HUDEP-2 (cell line): ENCODE measurements around the gene EHD4.

Experiments
- DNase-seq, 76 experiments: peaks; one replicate each; lab custom pipeline; 2025; ENCODE audit not compliant: unreplicated experiment in 76 of 76; lab: John Stamatoyannopoulos, UW

The EHD4 gene

DNA sequence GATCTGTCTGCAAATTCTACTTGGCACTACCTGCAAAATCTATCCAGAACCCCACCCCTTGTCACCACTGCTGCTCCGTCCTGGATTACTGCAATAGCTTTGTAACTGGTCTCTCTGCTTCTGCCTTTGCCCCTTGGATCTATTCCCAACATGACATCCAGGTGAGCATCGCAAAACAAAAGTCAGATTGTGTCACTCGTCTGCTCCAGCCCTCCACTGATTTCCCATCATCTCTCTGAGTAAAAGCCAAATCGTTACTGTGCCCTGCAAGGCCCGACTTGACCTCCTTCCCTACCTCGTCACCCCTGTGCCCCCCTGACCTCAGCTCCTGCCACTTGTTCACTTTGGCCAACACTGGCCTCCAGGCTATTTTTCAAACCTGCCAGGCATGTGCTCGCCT lies 87.9 kb downstream of the EHD4 start:
- DNase-seq = no peak

DNA sequence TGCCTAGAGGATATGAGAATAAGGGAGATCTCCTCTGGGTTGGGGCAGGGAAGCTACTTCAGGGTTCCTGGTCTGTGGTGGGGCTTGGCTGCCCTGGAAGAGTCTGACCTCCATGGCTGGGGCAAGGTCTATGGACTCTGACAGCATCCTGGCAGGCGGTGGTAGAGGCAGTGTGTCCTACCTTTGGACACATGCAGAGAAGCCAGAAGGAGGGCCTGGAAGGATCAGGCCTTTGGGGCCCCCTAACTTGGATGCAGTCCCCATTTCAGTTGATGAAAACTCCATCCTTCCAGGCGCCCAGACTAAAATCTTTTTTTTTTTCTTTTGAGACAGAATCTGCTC lies 88.9 kb downstream of the EHD4 start:
- DNase-seq = no peak

DNA sequence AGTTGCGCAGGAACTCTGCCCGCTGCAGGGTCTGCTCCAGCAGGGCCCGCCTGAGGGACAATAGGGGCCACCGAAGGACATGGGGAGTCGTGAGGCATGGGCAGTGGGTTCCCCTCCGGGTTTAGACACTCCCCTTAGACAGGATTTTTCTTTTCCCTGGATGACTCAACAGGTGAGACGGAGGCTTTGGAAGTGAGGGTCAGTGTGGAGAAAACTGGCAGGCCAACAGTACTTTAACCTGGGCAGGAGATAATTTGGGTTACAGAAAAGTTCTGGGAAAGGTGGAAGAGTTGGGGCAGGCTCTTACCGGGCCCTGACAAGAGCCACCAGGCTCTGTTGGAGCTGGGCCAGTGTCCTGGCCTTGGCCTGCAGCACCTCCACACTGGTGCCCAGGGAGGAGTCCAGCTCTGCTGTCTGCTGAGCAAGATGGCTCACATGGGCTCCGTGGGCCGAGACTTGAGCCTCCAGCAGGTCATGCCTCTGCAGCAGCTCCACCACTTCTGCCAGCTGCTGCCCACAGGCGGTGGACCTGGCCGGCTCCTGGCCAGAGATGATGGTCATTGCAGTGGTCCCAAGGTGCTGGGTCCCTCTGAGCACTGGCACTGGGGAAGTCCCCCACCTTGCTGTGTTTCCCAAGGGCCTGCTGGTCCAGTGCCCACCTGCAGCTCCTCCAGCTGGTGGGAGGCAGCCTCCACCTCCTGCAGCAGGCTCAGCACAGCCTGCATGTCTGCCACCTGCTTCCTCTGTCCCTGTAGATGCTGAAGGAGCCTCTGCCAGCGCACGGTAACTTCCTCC lies 89.5 kb downstream of the EHD4 start:
- no peak for DNase-seq

DNA sequence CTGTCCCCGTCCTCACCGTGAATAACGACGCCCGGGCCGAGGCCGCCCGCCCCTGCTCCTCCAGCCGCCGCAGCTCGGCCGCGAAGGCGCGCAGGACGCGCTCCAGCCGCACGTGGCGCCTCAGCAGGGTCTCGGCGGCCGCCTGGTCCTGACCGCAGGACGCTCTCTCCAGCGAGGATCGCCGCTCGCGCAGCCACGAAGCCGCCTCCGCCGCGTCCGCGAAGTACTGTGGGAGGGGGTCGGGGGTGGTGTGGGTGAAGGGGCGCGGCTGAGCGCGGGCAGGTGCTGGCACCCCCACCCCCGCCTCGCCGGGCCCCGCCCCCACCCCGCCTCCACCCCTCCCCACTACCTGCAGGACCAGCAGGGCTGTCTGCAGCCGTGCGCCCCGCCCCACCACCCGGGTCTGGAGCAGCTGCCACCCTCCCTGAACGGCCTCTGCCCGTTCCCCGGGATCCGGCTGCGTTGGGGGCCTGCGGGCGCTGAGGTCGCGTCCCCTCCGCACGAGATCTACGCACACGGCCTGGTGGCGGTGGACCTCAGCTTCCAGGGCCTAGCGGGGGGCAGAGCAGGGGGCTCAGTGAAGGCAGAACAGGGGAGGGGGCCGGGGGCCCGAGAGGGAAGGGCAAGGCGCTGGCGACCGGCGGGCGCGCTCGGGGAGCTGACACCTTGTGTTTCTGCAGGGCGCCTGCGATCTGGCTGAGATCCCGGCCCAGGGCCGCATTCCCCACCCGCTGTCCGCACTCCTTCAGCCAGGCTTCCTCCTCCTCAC lies 90.3 kb downstream of the EHD4 start:
- DNase-seq = no peak

DNA sequence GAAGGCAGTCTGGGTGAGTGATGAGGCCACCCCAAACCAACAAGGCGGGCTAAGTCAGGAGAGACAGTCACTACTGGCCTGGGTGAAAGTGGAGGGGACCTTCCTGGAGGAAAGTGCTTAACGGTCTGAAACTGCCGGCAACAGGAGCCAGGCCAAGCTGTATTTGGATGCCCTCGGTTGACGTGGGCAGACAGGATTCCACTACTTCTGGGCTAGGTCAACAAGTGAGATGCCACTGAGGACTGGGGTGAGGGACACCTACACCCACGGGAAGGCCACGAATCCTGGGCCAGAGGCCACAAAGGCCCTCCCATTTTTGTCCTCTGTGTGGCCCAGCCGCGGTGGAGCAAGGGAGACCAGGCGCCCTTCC lies 90.8 kb downstream of the EHD4 start:
- DNase-seq = no peak

DNA sequence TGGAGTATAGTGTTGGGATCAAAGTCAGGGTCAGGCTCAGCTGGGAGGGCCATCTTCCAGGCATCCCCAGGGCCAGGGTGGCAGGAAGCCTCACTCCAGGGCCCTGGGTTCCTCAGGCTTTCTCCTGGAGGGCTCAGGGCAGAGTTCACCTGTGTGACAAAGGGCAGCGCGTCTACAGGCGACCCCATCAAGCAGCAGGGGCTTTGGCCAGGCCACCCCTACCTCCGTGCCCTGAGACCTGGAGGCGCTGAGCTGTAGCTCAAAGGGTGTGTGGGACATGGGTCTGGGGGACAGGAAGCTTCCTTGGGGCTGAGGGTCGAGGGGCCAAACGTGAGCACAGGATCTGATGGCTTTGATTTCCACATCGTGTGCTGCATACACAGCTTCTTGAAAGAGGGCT lies 91.3 kb downstream of the EHD4 start:
- no peak for DNase-seq

DNA sequence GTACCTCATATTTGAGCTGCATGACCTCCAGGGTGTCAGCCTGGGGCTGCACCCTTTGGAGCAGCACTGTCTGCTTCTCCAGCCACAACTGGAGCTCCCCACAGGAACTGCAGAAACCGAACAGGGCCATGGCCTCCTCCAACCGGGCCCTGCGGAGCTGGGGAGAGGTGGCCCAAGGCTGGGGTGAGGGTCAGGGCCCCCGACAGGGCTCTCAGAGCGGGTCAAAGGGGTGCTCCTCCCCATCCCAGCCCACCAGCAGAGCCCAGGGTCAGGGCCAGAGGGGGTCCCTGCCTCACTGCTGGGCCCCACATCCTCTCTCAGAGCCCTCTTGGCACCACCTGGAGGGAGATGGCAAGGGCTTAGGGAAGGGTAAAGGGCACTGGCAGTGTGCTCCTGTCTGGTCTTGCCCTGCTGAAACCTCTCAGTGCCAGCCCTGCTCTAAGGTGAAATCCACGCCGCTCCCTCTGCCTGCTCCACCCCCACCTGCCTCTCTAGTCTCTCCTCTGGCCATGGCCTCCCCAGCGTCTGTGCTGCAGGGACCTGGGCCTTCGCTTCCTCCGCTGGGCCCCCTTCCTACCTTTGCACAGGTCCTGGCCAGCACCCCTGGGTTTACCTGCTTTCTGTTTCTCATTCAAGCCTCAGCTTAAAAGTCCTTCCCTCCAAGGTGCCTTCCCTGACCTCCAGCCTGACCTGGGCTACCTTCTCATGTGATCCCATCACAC lies 92.0 kb downstream of the EHD4 start:
- DNase-seq = no peak

DNA sequence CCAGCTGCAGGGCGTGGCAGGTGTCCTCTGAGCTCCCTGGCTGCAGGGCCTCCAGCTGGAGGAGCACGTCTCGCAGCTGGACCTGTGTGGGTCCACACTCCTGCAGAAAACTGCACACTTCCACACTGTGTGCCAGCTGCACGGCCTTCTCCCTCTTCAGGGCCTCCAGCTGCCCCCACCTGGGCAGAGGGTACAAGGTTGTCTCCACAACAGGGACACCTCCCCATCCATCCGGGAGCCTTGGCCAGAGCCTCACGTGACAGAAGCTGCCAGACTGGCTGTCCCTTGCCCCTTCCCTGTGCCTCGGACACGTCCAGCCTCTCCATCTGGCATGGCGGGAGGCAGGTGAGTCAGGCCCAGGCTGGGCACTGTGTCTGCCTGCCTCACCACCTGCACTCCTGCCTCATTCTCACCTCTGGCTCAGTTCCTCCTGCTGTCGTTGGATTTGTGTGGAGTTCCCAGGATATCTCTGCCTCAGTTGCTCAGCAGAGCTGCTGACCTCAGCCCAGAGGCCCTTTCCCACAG lies 93.0 kb downstream of the EHD4 start:
- no peak for DNase-seq

DNA sequence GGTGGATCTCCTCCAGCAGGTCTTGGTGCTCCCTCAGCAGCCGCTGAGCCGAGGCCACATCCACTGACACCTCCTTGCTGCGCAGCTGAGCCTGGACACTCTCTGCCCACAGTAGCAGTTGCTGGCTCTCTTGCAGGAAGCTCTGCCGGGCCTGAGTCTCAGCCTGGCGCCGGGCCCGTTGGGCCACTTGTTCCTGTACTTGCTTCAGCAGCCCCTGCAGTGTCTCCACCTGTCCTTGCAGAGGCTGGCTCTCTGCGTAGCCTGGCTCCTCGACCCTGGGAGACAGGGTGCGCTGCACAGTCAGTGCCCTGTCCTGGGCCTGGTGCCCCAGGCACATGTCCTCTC lies 94.0 kb downstream of the EHD4 start:
- DNase-seq = no peak

DNA sequence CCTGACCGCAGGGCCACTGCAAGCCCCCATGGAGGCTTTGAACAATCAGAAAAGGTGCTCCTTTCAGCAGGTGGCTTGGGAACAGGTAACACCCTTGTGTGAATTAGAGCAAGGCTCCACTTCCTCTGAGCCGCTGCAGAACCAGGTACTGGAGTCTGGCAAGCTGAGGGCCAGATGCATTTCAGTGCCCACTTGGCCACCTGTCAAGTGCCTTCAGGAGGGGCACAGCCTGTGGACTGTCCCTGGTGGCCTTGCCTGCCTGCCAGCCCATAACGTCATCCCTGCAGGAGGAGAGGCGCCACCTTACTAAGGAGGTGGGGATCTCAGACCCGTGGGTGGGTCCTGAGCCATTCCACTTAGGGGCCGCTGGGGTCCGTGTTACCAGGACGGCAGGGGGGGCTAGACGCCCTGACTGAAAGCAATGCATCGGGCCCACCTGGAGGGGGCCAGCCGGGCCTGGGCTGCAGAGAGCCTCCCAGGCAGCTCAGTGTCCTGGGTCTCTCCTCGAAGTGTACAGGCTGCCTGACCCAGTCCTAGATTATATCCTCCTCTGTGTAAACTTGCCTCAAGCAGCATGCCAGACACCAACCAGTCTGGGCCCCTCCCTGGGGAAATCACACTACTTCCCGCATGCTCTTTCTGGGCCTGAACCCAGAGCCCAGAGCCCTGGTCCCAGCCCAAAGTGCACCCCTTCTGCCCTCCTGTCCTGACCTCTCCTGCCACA lies 94.6 kb downstream of the EHD4 start:
- no peak for DNase-seq

DNA sequence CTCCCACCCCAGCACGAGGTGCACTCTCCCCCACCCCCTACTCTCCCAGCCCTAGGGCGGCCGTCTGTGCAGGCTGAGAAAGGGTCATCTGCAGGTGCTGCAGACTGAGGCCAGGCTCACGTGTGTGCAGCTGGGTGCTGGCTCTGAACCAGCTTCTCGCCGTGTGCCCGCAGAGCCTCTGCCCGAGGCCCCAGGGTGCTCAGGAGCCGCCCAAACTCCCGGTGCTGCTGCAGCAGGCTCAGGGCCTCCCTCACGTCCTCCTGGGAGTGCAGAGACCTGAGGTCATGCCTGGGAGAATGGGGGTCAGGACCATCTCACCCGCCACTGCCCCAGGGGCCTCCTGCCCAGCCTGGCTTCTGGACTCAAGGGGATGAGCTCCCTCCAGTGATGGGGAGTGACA lies 95.7 kb downstream of the EHD4 start:
- no peak for DNase-seq

DNA sequence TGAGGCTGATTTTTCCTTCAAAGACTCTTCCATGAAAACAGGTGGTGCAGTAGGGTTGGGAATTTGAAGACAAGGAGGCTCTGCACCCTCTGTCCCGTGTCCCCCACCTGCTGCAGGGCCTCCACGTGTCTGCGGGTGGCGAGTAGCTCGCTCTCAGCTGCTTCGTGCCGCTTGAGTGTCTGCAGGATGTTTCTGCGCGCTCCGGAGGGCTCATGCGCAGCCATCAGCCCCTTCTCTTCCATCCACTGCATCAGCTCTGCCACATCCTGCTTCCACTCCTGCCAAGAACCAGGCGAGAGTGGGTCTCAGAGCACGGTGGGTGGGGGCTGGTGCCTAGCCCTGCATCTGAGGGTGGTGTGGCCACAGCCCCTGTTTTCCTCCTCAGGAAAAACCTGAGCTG lies 96.3 kb downstream of the EHD4 start:
- no peak for DNase-seq

DNA sequence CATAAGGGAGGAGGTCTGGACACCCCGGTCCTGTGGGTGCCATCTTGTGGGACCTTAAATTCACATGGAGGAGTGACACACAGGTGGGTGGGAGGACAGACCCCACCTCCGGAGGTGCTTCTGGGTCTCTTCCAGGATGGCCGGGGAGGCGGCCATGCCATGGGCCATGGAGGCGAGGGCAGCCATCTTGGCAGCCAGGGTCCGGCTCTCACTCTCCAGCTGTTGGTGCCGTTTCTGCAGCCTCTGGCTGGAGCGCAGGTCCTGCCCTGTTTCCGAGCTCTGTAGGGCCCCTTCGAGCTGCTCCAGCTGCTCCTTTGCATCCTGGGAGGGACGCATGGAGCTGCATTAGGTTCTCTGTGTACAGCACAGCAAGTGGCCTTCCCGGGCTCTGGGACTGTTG lies 97.6 kb downstream of the EHD4 start:
- DNase-seq = no peak

DNA sequence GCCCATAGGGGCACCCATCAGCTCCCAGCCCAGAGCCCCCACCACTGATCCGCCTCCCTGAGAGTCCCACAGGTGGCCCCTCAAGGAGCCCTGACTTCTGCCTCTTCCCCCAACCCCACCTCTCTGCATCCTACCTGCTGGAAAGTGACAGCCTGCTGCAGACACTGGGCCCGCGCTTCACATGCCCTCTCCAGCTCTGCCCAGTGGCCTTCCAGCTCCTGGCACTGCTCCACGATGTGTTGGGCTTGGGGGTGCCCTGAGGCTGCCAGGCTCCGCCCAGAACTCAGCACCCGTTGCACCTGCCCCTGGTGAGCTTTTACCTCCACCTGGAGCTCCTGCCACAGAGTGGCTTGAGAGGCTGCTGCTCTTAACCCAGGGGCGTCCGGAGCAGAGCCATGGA lies 98.6 kb downstream of the EHD4 start:
- no peak for DNase-seq

DNA sequence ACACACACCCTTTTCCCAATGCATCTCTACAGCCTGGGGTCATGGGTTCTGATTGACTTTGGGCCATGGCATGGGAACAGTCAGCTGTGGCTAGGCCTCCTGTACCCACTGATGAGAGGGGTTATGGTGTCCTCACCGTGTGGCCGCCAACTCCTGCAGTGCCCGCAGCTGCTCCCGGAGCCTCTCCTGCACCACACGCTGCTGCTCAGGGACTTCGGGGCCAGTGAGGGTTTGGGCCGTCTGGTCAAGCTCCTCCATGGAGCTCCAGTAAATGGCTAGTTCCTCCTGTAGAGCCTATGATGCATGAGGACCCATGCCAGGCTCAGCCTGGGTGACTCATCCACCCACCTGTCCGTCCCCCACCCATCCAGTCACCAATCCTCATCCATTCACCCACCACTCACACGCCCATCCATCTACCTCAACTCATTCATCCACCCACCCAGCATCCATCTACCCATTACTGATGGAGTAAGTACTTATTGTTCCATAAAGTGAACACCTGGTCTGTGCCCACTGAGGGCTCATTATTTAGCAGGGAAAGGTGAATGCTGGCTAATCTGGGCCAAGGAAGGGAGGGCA lies 100.1 kb downstream of the EHD4 start:
- no peak for DNase-seq

DNA sequence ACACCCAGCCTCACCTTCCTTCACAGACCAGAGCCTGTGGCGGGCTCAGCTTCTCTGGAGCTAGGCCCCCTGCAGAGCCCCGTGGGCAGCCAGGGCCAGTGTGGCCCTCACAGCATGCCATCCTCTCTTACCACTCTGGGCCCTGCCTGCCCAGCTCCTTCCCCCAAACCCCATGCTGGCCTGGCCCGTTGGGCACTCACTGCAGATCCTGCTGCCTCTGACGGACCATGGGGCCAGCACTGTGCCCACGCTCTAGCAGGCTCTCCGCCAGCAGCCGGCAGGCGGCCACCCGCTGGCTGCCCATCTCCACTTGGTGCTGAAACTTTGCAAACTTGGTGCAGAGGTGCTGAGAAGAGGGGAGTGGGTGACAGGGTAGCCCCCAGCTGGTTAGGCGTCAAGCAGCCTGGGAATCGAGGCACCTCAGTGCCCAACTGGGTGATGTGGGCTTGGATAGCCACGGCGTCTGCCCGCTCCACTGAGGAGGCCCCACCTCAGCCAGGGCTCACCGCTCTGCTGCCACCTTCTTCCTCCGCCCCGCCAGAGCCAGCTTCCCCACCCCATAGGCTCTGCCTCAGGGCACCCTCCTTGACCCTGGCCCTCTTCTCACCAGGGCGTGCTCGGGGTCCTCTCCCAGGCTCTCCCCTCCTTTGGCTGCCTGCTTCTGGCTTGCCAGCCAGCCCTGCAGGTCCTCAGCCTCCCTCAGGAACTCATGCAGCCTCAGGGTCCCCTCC lies 101.0 kb downstream of the EHD4 start:
- no peak for DNase-seq

DNA sequence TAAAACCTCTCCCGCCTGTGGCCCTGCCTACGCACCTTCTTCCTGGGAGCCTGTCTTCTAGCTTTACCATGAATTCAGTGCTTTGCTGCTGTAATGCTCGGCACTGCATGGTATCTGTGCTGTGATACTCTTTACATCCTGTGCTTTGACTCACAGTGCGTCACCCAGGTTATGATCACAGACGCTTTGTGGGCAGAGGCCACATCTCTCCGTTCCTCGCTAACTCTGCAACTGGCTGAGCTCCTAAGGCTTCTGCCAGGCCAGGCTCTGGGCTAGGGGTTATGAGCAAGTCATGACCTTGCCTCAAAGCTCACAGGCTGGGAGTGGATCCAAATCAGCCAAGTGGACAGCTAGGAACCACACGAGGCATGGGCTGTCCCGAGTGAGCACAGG lies 101.7 kb downstream of the EHD4 start:
- no peak for DNase-seq

DNA sequence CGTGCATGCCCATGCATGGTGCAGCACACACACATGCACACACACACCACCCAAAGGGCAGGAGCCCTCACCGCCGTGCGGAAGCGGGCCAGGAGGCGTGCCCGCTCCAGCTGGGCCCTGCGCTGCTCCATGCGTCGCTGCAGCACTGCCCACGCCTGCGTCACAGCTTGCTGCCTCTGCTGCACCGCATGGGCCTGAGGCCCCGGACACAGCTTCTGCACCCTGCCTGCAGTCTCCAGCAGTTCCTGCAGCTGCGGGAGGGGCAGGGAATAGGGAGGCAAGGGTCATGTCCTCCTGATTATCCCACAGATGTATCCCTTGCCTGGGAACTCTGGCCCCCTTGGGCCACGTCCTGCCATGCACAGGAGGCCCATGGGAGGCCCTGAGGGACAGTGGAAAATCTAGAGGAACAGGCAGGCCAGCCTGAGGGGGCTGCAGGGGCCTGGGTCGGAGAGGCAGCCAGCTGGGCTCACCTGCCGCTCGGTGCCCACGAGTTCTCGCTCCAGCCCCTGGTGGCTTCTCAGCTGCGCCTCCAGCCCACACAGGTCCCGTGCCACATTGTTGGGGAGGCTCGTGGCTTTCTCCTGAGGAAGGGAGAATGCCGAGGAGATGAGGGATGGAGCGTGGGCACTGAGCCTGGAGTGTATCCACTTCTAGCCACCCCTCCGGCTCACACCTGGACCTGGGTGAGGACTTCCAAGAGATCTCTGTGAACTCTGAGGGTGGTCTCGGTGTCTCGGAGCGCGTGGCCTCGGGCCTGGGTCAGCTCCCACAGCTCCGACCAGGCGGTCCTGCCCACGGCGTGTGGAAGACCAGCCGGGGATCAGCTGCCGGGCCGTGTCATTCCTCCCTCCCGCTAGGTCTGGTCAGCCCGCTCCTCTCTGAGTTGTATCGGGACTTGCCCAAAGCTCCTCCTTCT lies 102.3 kb downstream of the EHD4 start:
- DNase-seq = no peak

DNA sequence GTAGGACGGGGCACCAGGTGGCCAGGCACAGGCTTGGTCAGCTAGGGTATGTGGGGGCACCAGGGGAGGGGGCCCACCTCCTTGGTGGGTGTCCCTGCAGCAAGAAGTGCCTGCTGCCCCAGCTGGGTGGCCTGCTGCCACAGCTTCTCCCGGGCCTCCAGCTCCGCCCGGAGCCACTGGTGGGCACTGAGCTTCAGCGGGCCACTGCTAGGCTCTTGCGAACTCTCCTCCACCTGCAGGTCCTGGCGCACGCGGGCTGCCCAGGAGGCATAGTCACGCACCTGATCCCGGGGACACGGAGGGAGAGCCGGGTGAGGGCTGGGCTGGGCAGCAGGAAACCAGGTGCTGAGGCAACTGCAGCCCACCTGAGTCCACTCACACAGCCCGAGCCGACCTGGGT lies 104.0 kb downstream of the EHD4 start:
- DNase-seq = no peak
